Heart right ventricle (tissue), 16 donors: Measurements from ENCODE around the gene WDFY4. TPM values are rescaled to one million over a fixed set of nuclear protein-coding genes. Genes with fewer than 3 reads are reported as not detected.

Source experiments
- ATAC-seq, 8 donors: fragments of 200-7000 bp; cut with Tn5 transposase; one replicate each; pipeline ENCODE4 v1.9.1; 2020; ENCODE audit warnings: mild to moderate bottlenecking in 8 of 8, moderate library complexity in 8 of 8, moderate number of reproducible peaks in 1 of 8
- DNase-seq, 2 donors: peaks; one replicate each; pipeline ENCODE4 v3.0.0-alpha.2; 2020
- H3K27ac ChIP-seq, 10 donors: fragments of 200-600 bp; sonication (generic) in 2 of 10; one replicate each; pipeline versions ENCODE4 v1.5.0 to v1.8.0; 2020 to 2022; ENCODE audit warnings: mild to moderate bottlenecking in 3 of 10
- H3K27me3 ChIP-seq, 7 donors: fragments of 200-600 bp; one replicate each; pipeline ENCODE4 v1.8.0; 2021 to 2022; ENCODE audit warnings: mild to moderate bottlenecking in 2 of 7
- H3K36me3 ChIP-seq, 9 donors: fragments of 200-600 bp; sonication (generic) in 1 of 9; one replicate each; pipeline versions ENCODE4 v1.5.0 to v1.8.0; 2020 to 2022; ENCODE audit warnings: mild to moderate bottlenecking in 2 of 9
- H3K4me1 ChIP-seq, 9 donors: fragments of 200-600 bp; sonication (generic) in 1 of 9; one replicate each; pipeline versions ENCODE4 v1.5.0 to v1.8.0; 2020 to 2022; ENCODE audit warnings: mild to moderate bottlenecking in 4 of 9
- H3K4me3 ChIP-seq, 10 donors: fragments of 200-600 bp; sonication (generic) in 2 of 10; one replicate each; pipeline versions ENCODE4 v1.5.0 to v1.8.0; 2020 to 2022; ENCODE audit warnings: mild to moderate bottlenecking in 7 of 10, moderate library complexity in 2 of 10
- H3K9me3 ChIP-seq, 11 donors: fragments of 200-600 bp in 10 of 11; sonication (generic) in 2 of 11; one replicate each; pipeline versions ENCODE4 v1.5.0 to v1.8.0; 2013 to 2022; ENCODE audit warnings: mild to moderate bottlenecking in 2 of 11, control low read depth in 1 of 11, moderate library complexity in 1 of 11
- CTCF ChIP-seq, 9 donors: fragments of 200-600 bp; sonication (generic) in 2 of 9; IDR thresholded peaks; one replicate each; pipeline versions ENCODE4 v1.5.0 to v1.8.0; 2021 to 2022; ENCODE audit warnings: antibody characterized with exemption in 9 of 9, mild to moderate bottlenecking in 5 of 9, moderate library complexity in 1 of 9
- WGBS, 2 donors: extraction: QIAGEN DNeasy Blood & Tissue Kit; methylation state at CpG; one replicate each; pipeline ENCODE4 v1.1.7; 2013; ENCODE audit warnings: inconsistent platforms in 1 of 2; 5-methylcytosine and 5-hydroxymethylcytosine counted together
- intact Hi-C, 10 donors: fragments of 100-400 bp; cut with DNase I; formaldehyde crosslinking; loops; one replicate each; pipeline versions ENCODE4 v1.11.1 to v1.14.2; 2022
- polyA plus RNA-seq, 2 donors: library from polyadenylated mRNA; stranded (reverse); fragments of 200-250 nt; gene quantifications; one replicate each; pipeline ENCODE4 v1.2.3, GENCODE V29; 2013
- total RNA-seq, 10 donors: library from RNA; stranded (reverse); fragmentation: NEBNext Ultra II Directional in 3 of 10; extraction: Animal tissue kit (Norgen Biotek cat#: 25700) in 3 of 10; gene quantifications; one replicate each; pipeline versions ENCODE4 v1.2.1 to v1.2.4, GENCODE V29; 2021 to 2023
- donor health status: Arrhythmogenic right ventricular cardiomyopathy.
- donor health status: ischemic (EF 13 %, LVEDD 7.1; RV severe dilation, severe dysfunction).
- donor health status: healthy with polysubstance abuse.
- donor health status: DM: no; HTN: yes; CAD: no.
- donor health status: DM: no; HTN: no; CAD: no.
- donor health status: ischemic (EF 25% LVEDD 6.9; RV normal size, moderate dysfunction).
- donor health status: ischemic (EF 25% LVEDD 5.7; RV mildly dilated, moderate dysfunction).
- donor health status: healthy.
- donor health status: DM: yes; HTN: yes; CAD: no.
- donor health status: Ischemic cardiomyopathy.
- donor health status: ischemic (EF 35%, LVEDD 5.7; RV mildly dilated, moderate dysfunction).
- donor health status: nonischemic (EF 11% LVEDD 7.7; RV severe dilation, severe dysfunction).
- donor health status: DM: yes; HTN: yes; CAD: no.
- donor health status: PGD.
- donor health status: ischemic (EF 29% LVEDD 5.4; RV normal size, mild dysfunction).
- donor health status: nonischemic (EF 23%, LVEDD 6.1; RV moderate dilation, normal function).

WDFY4 gene
- total and polyA plus RNA-seq, 12 donors = 0.59 to 7.4 (median 0.92) TPM

- H3K4me1 ChIP-seq = no peaks in the 10 kb centered on the region
- no peak for ATAC-seq
- no peak for DNase-seq
- no peaks in the 10 kb centered on the region for H3K9me3 ChIP-seq
- intact Hi-C loops = no loop called here
- no peaks in the 10 kb centered on the region for H3K27me3 ChIP-seq
- H3K4me3 ChIP-seq = peak overlapping the region in 1 of 10 donors; percentile 20
- H3K27ac ChIP-seq = peak overlapping the region in 1 of 10 donors; percentile 15
- no peaks in the 10 kb centered on the region for H3K36me3 ChIP-seq
- TF ChIP-seq CTCF (IDR thresholded peaks at IDR 0.05) = no peak
Measured at GRCh38 chr10:48935577-48935976, 250.9 kb downstream of the WDFY4 start.

DNA sequence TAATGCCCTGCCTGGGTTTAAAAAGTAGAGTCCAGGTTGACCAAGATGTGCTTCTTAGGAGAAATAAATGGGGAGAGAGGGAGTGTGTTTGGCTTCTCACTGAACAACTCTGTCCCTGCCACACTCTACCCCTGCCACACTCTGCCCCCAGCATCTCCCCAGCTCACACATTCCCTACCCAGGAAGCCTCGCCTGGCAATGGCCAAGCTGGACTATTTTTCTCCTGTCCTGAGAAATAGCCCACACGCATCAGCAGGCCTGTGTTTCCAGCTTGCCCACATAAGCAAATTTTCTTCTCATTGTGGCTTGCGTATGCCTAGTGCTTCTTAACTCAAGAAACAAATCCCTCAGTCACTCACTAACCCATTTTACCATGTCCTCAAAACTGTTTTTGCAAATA, 253.1 kb downstream of the WDFY4 start:
- Histone ChIP-seq H3K4me3 (no peak overlapping the region), H3K9me3 (no peaks in the 10 kb centered on the region), H3K4me1 (no peaks in the 10 kb centered on the region), H3K27ac (no peak overlapping the region), H3K27me3 (no peaks in the 10 kb centered on the region), H3K36me3 (no peaks in the 10 kb centered on the region)
- ATAC-seq (no peak), DNase-seq (no peak)
- TF ChIP-seq CTCF (IDR thresholded peaks at IDR 0.05) = no peak
- WGBS, 2 donors = 98 to 99% methylated on average over 3 of the region's 3 CpGs
- intact Hi-C loops = no loop called here

DNA sequence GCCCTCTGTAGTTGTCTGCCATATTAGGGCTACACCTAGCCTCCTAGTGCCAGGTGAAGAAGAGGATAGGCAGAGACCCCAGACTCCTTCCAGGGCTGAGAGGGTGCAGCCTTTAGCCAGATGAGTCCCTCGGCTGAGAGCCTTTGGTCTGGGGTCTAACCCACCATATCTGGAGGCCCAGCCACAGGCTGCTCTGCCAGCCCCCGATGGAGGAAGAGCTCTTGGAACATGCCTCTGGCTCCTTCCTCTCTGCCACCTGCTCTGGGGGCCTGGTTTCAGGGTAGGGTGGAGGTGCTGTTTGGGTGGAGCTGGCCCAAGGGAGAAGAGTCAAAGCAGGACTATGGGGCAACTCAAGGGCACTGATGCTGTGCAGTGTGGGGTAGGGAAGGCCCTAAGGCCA, 253.6 kb downstream of the WDFY4 start:
- no peaks in the 10 kb centered on the region for H3K36me3 ChIP-seq
- H3K27me3 ChIP-seq = no peaks in the 10 kb centered on the region
- intact Hi-C loops = no loop called here
- DNase-seq (no peak), ATAC-seq (no peak)
- H3K27ac ChIP-seq = no peak overlapping the region
- no peaks in the 10 kb centered on the region for H3K4me1 ChIP-seq
- H3K9me3 ChIP-seq = no peaks in the 10 kb centered on the region
- WGBS, 2 donors = 89 to 91% methylated on average over 2 of the region's 2 CpGs
- TF ChIP-seq CTCF (IDR thresholded peaks at IDR 0.05) = no peak
- no peak overlapping the region for H3K4me3 ChIP-seq

- no peak overlapping the region for H3K27ac ChIP-seq
- no peak for TF ChIP-seq CTCF (IDR thresholded peaks at IDR 0.05)
- no peaks in the 10 kb centered on the region for H3K9me3 ChIP-seq
- no peaks in the 10 kb centered on the region for H3K4me1 ChIP-seq
- no peak for ATAC-seq
- 78 to 80% methylated on average over 6 of the region's 6 CpGs for WGBS, 2 donors
- no peak overlapping the region for H3K4me3 ChIP-seq
- DNase-seq = no peak
- no peaks in the 10 kb centered on the region for H3K27me3 ChIP-seq
- no peaks in the 10 kb centered on the region for H3K36me3 ChIP-seq
- intact Hi-C loops = no loop called here
Measured at GRCh38 chr10:48938990-48939536, 254.4 kb downstream of the WDFY4 start.
